ENCODE data around the gene TMEM115.

TMEM115 gene

DNA sequence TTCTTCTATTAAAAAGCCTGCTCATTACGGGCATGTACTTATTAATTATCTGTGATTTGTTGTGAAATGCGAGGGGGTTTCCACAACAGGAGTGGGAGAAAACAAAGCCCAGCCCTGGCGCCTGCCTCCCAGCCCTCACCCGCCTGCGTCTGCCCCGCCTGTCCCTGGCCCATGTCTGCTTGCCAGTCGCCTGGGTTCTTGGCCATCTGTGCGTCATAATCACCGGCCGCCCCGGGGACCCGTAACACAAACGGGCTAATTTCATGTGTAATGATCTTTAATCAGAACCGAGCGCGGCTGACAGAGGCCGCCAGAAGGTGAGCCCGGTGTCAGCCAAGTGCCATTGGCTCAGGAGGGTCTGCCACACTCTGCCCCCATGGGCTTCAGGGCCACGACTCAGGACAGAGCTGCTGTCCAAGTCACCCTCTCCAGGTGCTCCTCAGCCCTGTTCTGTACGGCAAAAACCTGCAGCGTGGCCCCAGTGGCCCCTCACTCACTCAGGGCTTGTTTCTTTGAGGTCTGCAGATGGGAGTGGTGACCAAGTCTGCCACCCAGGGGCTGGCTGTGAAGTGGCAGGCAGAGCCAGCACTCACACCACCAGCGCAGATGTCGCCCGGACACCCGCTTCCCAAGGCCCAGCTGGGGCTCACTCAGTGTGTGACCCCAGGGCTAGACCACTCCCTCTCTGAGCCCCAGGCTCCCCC lies 28.8 kb upstream of the TMEM115 start:
- no peaks in the 10 kb centered on the region for H3K4me1 Mint-ChIP-seq
- no peak overlapping the region for H3K4me3 Mint-ChIP-seq
- DNase-seq (ENCODE audit: low spot score in 2 of 2) (no peak), ATAC-seq (ENCODE audit: low read depth) (no peak)
- H3K9me3 Mint-ChIP-seq = no peaks in the 10 kb centered on the region
- H3K36me3 Mint-ChIP-seq = no peaks in the 10 kb centered on the region
- H3K27me3 Mint-ChIP-seq = peaks cover 4% of the 10 kb centered on the region
- no peak overlapping the region for H3K27ac Mint-ChIP-seq

DNA sequence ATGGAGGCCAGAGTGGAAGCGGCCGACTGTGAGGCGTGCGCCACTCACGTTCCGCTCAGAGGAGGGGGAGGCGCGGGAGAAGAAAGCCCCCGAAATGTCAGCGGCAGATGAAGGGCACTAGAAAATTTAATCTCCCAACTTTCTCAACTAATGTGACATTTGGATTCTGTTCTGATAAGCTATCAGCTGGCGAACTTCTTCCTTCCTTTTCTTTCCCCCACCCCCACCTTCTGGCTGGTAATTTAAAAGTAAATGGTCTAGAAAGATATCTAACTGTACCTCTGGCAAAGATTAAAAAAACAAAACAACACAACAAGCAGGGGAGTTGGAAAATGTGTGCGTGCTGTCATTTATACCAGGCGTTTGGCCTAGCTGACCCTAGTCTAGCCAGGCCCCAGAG lies 26.4 kb upstream of the TMEM115 start:
- DNase-seq (ENCODE audit: low spot score in 2 of 2) (no peak), ATAC-seq (ENCODE audit: low read depth) (no peak)
- H3K4me3 Mint-ChIP-seq = no peak overlapping the region
- no peaks in the 10 kb centered on the region for H3K9me3 Mint-ChIP-seq
- no peak overlapping the region for H3K27ac Mint-ChIP-seq
- H3K4me1 Mint-ChIP-seq = no peaks in the 10 kb centered on the region
- H3K36me3 Mint-ChIP-seq = no peaks in the 10 kb centered on the region
- peaks cover 4% of the 10 kb centered on the region for H3K27me3 Mint-ChIP-seq

DNA sequence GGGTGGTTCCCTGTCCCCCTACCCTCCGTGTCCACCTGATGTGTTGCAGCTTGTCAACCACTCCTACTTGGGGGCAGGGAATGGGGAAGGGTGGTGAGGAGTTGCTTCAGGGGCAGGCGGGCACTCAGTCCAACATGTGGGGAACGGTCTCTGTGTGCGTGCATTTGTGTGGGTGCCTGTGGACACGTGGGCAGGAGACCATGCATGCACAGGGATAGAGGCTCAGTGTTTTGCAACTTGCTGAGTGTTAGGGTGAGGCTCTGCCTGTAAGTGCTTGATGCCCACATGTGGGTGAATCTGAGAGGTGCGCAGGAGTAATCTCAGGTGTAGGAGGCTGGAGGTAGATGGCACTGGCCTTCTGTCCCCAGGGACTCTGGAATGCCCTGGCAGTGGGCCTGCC lies 24.4 kb upstream of the TMEM115 start:
- Mint-ChIP-seq H3K27ac (no peak overlapping the region), H3K36me3 (no peaks in the 10 kb centered on the region), H3K4me3 (no peak overlapping the region), H3K4me1 (no peaks in the 10 kb centered on the region), H3K9me3 (no peaks in the 10 kb centered on the region), H3K27me3 (peaks cover 4% of the 10 kb centered on the region)
- DNase-seq (ENCODE audit: low spot score in 2 of 2) = no peak
- ATAC-seq (ENCODE audit: low read depth) = no peak

DNA sequence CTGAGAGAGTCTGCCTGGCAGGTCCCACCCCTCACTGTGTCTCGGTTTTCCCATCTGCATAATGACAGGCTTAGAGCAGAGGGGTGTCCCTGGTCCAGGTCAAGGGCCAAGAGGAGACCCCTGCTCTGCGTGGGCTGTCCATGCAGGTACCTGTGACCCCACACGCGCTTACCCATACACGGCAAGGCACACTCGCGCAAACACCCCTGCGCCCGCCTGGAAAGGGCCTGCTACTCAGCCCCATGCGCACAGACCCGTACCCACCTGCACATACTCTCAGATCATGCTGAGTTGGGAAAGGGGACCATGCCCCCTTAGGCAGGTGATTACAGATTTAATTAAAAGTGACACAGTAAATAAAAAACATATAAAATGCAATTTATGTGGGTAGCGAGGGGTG lies 23.4 kb upstream of the TMEM115 start:
- Mint-ChIP-seq H3K27me3 (peaks cover 7% of the 10 kb centered on the region), H3K9me3 (no peaks in the 10 kb centered on the region), H3K27ac (no peak overlapping the region), H3K36me3 (no peaks in the 10 kb centered on the region), H3K4me1 (no peaks in the 10 kb centered on the region), H3K4me3 (no peak overlapping the region)
- no peak for DNase-seq (ENCODE audit: low spot score in 2 of 2)
- ATAC-seq (ENCODE audit: low read depth) = no peak

DNA sequence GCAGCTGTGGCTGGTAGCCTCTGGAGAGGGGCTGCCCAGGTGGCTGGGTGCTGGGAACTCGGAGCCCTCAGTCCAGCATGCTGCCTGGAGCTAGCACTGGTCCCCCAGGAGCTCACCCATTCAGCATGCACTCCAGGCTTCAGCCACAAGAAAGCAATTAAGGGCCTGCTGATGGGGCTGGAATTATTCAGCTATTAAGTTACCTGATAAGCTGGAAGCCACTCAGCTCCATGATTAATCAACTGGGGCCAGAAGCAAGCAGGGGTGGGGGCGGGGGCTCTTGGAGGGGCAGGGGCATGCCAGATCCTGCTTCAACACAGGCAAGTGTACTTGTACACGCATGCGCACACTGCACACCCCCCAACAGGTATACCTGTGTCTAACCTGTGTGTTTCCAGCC lies 22.1 kb upstream of the TMEM115 start:
- H3K9me3 Mint-ChIP-seq = no peaks in the 10 kb centered on the region
- no peak for DNase-seq (ENCODE audit: low spot score in 2 of 2)
- H3K27me3 Mint-ChIP-seq = peaks cover 7% of the 10 kb centered on the region
- no peak for ATAC-seq (ENCODE audit: low read depth)
- no peak overlapping the region for H3K27ac Mint-ChIP-seq
- H3K4me3 Mint-ChIP-seq = no peak overlapping the region
- no peaks in the 10 kb centered on the region for H3K36me3 Mint-ChIP-seq
- H3K4me1 Mint-ChIP-seq = no peaks in the 10 kb centered on the region

DNA sequence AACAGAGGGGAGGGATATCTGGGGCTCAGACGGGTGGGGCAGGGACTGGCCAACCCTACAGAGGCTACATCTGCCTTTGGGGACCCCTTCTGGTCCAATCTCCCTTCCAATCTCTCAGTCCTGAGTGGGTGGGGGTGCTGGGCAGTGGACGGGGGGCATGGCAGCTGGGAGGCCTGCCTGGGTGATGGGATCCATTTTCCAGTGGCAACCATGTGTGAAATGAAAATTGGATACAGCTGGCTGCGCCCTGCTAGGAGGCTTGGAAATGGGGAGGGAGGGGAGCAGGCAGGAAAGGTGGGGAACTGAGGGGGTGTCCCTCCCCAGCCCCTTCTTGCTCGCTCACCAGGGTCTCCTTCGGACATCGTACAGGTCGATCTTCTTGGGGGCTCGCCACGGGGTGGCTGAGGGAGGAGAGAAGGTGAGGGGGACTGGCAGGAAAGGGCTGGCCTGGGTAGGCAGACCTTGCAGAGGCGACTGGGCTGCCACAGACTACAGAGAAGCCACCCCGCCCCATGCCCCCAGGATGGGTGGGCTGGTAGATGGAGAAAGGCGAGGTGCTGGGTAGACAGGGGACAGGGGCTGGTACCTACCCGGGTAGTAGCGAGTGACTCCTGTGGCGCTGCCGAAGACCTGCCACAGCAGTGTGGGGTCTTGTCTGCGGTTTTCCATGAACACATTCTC lies 21.2 kb upstream of the TMEM115 start:
- ATAC-seq (ENCODE audit: low read depth) = no peak
- H3K36me3 Mint-ChIP-seq = no peaks in the 10 kb centered on the region
- H3K4me3 Mint-ChIP-seq = no peak overlapping the region
- H3K27me3 Mint-ChIP-seq = peaks cover 7% of the 10 kb centered on the region
- DNase-seq (ENCODE audit: low spot score in 2 of 2) = no peak
- no peaks in the 10 kb centered on the region for H3K9me3 Mint-ChIP-seq
- no peaks in the 10 kb centered on the region for H3K4me1 Mint-ChIP-seq
- no peak overlapping the region for H3K27ac Mint-ChIP-seq

DNA sequence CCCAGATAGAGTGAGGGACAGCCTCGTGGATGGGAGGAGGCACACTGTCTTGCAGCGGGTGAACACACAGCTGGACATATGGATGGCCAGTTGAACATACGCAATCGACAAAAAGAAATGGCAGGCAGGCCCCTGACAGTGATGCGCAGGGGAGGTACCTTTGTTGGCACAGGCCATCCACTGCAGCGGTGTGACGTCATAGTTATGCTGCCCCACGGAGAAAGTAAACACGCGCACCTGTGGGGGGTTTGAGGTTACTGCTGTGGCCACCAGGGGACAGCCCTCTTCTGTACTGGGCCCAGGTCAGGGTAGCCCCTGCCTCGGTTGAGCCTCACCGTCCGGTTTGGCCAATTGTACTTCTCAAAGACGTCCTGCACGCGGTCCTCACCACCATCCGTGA lies 19.4 kb upstream of the TMEM115 start:
- peaks cover 4% of the 10 kb centered on the region for H3K27me3 Mint-ChIP-seq
- no peak for DNase-seq (ENCODE audit: low spot score in 2 of 2)
- H3K4me1 Mint-ChIP-seq = peaks cover under 1% of the 10 kb centered on the region

DNA sequence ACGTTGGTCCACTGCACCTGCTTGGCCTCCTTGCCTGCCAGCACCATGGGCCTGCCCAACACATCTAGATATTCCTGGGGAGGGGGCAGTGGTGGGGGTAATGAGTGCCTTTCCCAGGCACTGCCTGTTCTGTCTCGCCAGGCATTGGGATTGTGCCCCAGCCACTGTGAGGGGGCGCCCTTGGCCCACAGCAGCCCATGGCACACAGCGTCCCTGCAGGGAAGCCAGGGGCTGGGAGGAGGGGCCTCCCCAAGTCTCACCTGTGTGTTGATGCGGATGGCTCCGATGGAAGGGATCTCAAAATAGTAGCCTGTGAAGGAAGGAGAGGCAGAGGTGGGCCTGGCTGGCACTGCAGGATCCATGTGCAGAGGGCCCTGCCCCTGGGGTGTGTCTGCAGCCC lies 18.7 kb upstream of the TMEM115 start:
- H3K9me3 Mint-ChIP-seq = no peaks in the 10 kb centered on the region
- DNase-seq (ENCODE audit: low spot score in 2 of 2) (no peak), ATAC-seq (ENCODE audit: low read depth) (no peak)
- peaks cover 6% of the 10 kb centered on the region for H3K4me1 Mint-ChIP-seq
- peaks cover 8% of the 10 kb centered on the region for H3K27me3 Mint-ChIP-seq
- no peaks in the 10 kb centered on the region for H3K36me3 Mint-ChIP-seq
- no peak overlapping the region for H3K27ac Mint-ChIP-seq
- no peak overlapping the region for H3K4me3 Mint-ChIP-seq

More for the DNA sequence above, 19.4 kb upstream of the TMEM115 start:
- ATAC-seq (ENCODE audit: low read depth) = no peak
- H3K27ac Mint-ChIP-seq = no peak overlapping the region
- H3K4me3 Mint-ChIP-seq = no peak overlapping the region
- H3K9me3 Mint-ChIP-seq = no peaks in the 10 kb centered on the region
- H3K36me3 Mint-ChIP-seq = no peaks in the 10 kb centered on the region

DNA sequence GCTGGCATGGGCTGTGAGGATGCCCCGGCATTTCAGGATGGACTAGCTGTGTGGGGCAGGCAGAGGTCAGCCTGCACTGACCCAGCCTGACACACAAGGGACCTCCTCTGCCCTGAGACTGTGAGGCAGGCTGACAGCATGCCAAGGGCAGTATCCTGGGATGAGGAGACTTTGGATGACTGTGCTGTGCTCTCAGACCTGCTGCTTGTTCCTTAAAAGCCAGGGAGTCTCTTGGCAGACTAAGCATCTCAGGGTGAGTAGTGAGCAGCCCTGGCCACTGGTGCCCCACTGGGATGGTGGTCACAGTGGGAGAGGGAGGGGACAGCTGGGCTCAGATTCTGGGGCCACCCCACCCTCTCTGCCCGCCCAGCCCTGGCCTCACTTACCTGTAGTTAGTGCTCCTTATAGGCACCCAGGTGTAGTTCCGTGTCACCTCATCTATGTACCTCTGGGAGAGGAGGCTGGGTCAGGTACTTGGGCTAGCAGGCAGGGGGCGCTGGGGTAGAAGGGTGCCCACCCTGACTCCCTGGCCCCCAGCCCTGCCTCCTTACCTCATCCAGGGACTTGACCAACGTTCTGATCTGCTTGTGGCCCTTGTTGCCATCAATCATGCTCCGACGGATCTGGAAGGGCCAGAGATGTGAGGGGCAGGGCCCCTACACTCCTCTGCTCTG lies 16.1 kb upstream of the TMEM115 start:
- H3K27me3 Mint-ChIP-seq = peaks cover 13% of the 10 kb centered on the region
- ATAC-seq (ENCODE audit: low read depth) = peak; percentile 47
- peaks cover 7% of the 10 kb centered on the region for H3K4me1 Mint-ChIP-seq
- no peaks in the 10 kb centered on the region for H3K9me3 Mint-ChIP-seq
- H3K27ac Mint-ChIP-seq = no peak overlapping the region
- no peaks in the 10 kb centered on the region for H3K36me3 Mint-ChIP-seq
- H3K4me3 Mint-ChIP-seq = no peak overlapping the region
- DNase-seq (ENCODE audit: low spot score in 2 of 2) = no peak

DNA sequence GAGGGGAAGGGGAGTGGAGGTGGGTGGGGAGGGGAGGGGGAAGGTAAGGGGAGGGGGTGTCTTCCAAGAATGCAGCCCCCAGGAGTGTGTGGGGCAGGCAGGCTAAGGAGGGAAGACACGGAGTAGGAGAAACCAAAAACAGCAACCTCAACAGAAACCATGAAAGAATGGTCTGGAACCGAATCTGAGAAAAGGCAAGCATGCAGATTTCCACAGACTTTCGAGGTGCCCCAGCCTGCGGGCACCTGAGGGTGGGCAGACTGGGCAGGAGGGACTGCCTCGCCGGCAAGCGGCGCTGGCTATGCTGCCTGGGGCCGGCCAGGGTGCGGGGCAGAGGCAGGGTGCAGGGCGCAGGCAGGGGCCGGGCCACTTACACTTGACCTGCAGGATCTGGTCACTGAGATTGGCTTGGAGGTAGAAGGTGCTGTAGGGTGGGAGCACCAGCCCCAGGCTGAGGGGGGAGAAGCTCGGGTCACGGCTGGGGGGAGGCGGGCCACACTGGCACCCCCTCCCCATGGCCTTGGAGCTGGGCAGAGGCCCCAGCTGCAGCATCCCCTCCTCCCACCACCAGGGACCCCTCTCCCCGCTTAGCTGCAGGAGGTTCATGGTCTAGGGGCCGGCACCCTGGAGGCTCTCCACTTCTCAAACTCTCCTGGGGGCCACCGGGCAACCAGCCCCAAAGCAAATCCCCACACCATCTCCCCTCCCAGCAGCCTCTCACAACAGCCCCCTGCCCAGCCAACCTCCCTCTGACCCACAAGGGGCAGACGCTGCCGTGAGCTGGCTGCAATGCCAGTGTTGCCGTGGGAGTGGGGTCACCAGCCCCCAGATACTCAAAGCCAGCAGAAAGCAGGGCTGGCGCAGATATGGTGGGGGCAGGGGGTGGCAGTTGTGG lies 15.3 kb upstream of the TMEM115 start:
- H3K4me3 Mint-ChIP-seq = no peak overlapping the region
- H3K36me3 Mint-ChIP-seq = no peaks in the 10 kb centered on the region
- ATAC-seq (ENCODE audit: low read depth) (no peak), DNase-seq (ENCODE audit: low spot score in 2 of 2) (no peak)
- H3K27ac Mint-ChIP-seq = no peak overlapping the region
- H3K27me3 Mint-ChIP-seq = peaks cover 13% of the 10 kb centered on the region
- no peaks in the 10 kb centered on the region for H3K9me3 Mint-ChIP-seq
- H3K4me1 Mint-ChIP-seq = peaks cover 7% of the 10 kb centered on the region

DNA sequence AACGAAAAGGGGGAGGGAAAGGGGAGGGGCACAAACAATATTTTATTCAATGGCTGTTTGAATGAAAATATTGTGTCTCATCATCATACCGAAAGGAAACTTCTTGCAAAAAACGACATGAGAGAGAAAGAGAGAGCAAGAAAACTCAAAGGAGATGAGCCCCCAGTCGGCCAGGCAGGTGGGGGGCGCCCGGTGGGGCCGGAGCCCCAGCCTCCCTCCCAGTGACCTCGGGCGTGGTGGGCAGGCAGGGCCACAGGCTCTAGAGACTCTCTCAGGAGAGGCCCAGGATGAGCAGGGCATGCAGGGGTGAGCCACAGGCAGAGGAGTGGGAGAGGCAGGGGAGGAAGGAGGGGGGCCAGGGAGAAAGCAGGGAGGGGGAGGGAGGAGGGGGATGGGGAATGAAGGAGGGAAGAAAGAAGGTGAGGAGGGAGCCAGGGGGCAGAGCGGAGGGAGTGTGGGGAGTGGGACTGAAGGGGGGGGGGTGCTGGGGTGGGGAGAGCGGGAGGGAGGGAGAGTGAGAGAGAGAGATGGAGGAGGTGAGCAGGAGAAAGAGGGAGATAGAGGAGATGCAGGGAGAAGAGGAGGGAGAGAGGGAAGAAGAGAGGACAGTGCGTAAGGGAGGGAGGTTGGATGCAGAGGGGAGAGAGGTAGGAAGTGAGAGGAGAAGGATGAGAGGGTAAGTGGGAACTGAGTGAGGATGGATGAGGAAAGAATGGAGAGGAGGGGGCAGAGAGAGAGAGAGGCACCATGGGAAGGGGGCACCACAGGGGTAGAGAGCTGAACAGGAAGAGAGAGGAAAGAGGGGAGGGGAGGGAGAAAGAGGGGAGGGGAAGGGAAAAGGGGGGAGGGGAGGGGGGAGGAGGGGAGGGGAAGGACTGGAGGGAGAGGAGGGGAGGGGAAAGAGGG lies 14.1 kb upstream of the TMEM115 start:
- Mint-ChIP-seq H3K36me3 (no peaks in the 10 kb centered on the region), H3K4me3 (no peak overlapping the region)

DNA sequence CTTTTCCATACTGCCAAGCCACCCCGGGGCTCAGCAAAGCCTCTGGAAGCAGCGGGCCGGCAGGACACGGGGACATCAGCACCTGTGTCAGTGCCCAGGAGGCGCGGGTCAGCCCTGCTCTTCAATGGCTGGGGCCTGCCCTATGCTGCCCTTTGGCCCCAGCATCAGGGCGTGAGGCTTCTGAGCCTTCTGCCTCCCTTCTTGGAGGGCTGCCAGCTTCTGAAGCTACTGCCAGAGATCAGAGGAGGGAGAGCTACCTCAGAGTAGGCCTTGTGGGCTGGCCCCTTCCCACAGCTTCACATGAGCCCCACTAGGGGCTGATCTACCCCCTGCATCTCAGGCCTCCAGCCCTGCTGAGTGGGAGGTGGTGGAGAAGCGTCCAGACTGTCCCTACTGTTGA lies 13.0 kb upstream of the TMEM115 start:
- H3K27ac Mint-ChIP-seq = no peak overlapping the region
- no peaks in the 10 kb centered on the region for H3K9me3 Mint-ChIP-seq
- H3K36me3 Mint-ChIP-seq = no peaks in the 10 kb centered on the region
- no peak overlapping the region for H3K4me3 Mint-ChIP-seq
- H3K4me1 Mint-ChIP-seq = peaks cover 10% of the 10 kb centered on the region
- ATAC-seq (ENCODE audit: low read depth) = no peak
- H3K27me3 Mint-ChIP-seq = peaks cover 14% of the 10 kb centered on the region
- no peak for DNase-seq (ENCODE audit: low spot score in 2 of 2)

More for the DNA sequence above, 14.1 kb upstream of the TMEM115 start:
- Mint-ChIP-seq H3K27ac (peak overlapping the region; percentile 9), H3K27me3 (peaks cover 16% of the 10 kb centered on the region), H3K9me3 (no peaks in the 10 kb centered on the region), H3K4me1 (peaks cover 8% of the 10 kb centered on the region)
- ATAC-seq (ENCODE audit: low read depth) = no peak
- DNase-seq (ENCODE audit: low spot score in 2 of 2) = no peak

DNA sequence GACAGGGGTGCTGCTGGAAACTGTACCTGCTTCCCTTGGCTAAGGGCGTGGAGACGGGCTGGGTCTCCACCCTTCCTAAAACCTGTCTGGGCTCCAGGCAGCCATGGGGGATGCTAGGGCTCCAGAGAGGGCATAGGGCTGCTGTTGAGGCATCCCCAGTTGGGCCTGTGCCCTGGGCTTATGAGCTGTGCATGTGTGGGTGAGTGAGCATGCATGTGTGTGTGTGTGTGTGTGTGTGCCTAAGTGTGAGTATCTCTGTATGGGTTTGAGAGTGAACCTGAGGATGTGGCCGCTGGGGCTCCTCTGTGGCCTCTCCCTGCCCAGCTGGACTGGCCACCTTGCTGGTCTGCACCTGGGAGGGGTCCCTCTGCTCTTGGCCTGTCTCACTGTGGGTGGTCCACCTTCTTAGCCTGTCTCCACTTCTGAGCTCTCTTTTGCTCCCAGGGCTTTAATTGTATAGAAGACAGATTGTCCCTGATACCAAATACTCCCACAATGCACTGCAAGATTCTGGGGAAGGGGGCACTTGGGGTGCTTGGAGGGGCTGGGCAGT lies 11.9 kb upstream of the TMEM115 start:
- Mint-ChIP-seq H3K27ac (no peak overlapping the region), H3K9me3 (no peaks in the 10 kb centered on the region), H3K4me3 (no peak overlapping the region), H3K36me3 (no peaks in the 10 kb centered on the region), H3K4me1 (peaks cover 11% of the 10 kb centered on the region), H3K27me3 (peaks cover 14% of the 10 kb centered on the region)
- no peak for ATAC-seq (ENCODE audit: low read depth)
- no peak for DNase-seq (ENCODE audit: low spot score in 2 of 2)

Measured in memory B cell (primary cell).